GM21447 (cell line): ENCODE data around the gene KRT72.

ENCODE experiments used
- ATAC-seq: cut with Tn5 transposase; IDR thresholded peaks from one replicate; pipeline ENCODE4 v1.9.1; 2021; ENCODE audit not compliant: unreplicated experiment

Gene KRT72

GRCh38 chr12:52581481-52581880 lies 19.8 kb downstream of the KRT72 start:
- ATAC-seq: no peak

DNA sequence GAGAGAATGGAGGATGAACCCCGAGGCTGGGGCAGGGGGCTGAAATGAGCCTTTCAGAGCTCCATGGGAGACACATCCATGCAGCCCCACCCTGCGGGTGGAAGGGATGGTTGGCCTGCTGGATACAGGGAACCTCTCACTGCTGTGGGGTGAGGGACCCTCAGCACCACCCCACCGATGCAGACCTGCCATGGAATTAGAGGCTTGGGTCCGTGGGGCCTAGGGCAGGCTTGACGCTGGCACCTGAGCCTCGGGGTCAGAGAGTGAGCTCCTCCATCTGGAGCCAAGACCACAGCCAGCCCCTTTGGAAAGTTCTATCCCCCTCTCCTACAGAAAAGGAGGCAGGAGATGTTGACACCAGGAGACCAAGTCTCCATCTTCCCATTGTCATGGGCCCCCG lies 20.2 kb downstream of the KRT72 start:
- ATAC-seq: no peak

- ATAC-seq: no peak
Measured at GRCh38 chr12:52580496-52580895, 20.8 kb downstream of the KRT72 start.

GRCh38 chr12:52579468-52580465 lies 21.5 kb downstream of the KRT72 start:
- ATAC-seq: no peak

DNA sequence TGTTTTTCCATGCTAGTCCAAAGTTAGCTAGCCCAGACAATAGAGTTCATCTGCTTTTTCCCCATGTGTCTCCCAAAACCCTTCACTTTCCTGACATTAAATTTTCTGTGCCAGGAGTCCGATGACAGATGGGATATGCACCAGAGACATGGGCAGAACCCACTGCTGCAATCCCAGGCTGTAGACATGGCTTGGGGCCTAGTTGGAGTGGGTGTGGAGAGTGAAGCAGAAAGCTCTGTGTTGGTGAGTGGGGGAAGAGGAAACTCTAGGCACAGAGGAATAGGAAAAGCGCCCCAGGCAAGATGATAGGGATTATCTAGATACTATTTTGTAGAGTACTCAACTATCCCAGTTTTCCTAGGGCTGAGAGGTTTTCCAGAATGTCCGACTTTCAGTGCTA lies 22.8 kb downstream of the KRT72 start:
- no peak for ATAC-seq

DNA sequence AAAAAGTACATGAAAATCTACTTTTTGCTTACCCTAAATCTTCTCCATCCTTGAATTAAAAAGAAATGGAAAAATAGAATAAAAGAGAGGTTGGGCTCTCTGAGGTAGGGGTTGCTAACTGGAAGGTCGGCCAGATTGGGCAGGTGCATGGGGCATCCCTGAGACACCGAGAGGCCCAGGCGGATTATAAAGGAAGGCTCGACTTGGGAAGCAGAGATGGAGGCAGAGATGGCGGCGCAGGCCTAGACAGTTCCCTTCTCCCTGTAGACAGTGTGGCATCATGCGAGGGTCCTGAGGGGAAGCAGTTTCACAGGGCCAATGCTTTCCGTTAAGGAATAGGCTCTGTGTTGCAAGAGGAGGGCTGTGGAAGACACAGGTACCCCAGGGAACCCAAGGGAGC lies 23.9 kb downstream of the KRT72 start:
- ATAC-seq: no peak

GRCh38 chr12:52575948-52576347 lies 25.3 kb downstream of the KRT72 start:
- ATAC-seq: no peak

GRCh38 chr12:52575256-52575655 lies 26.0 kb downstream of the KRT72 start:
- ATAC-seq: no peak

GRCh38 chr12:52573743-52574142 lies 27.5 kb downstream of the KRT72 start, which contains the start of gene KRT74:
KRT74 (minus strand) TSS chr12:52573843; CDS start chr12:52573777, 66 bp downstream.
- ATAC-seq: no peak

DNA sequence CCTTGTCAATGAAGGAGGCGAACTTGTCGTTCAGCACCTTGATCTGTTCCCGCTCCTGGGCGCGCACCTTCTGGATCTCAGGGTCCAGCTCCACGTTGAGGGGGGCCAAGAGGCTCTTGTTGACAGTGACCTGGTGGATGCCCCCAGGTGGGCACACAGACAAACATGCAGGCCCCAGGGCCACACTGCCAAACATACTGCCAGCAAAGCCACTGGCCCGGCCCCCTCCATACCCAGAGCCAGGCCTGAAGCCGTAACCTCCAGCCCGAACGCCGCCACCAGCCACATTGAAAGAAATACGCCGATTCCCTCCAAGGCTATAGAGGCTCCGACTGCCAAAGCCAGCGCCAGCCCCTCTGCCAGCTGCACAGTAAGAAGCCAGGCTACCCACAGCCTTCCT lies 28.0 kb downstream of the KRT72 start:
- no peak for ATAC-seq

- ATAC-seq: no peak
Measured at GRCh38 chr12:52570511-52570910, 30.8 kb downstream of the KRT72 start.

GRCh38 chr12:52568111-52568510 lies 33.2 kb downstream of the KRT72 start:
- ATAC-seq: no peak

- no peak for ATAC-seq
Measured at GRCh38 chr12:52566847-52567291, 34.4 kb downstream of the KRT72 start.

DNA sequence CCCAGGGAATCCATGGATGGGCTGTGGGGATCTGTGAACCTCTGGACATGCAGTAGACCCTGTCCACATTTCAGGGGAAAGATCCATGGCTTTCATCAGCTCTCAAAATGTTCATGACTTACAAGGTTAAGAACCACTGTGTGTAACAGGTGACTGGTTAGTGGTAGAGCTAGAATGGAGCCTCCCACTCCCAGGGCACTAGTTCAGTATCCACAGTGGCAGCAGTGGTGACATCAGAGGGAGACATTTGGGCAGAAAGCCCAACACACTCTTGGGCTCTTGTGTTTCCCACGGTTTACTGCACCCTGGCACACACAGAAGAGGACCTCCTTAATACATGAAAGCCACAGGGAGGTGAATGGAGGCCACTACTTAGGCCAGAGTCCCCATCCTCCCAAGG lies 36.7 kb downstream of the KRT72 start:
- no peak for ATAC-seq

DNA sequence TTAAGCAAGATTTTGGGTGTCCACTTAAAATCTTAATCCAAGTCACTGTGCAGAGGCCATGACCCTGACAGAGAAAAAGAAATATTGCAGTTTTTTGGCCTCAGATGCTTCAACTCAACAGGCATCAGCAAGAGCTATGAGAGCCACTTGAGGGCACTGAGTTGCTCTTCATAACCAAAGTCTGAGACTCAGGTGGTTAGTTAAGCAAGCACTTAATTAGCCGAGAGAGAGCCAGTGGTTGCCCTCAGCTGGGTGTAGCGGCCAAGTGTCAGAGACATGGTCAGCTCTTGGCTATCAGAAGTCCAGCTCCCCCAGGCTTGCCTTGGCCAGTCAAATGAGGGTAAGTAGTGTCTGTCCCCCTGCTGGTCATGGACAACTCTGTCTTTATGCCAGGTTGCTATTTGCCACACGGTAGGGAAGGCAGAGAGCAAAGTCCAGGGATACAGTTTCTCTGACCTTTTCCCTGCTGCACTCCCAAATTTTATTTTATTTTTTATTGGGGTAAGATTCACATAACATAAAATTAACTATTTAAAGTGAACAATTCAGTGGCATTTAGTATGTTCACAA lies 39.3 kb downstream of the KRT72 start:
- no peak for ATAC-seq

GRCh38 chr12:52559979-52560378 lies 41.3 kb downstream of the KRT72 start:
- ATAC-seq: no peak

DNA sequence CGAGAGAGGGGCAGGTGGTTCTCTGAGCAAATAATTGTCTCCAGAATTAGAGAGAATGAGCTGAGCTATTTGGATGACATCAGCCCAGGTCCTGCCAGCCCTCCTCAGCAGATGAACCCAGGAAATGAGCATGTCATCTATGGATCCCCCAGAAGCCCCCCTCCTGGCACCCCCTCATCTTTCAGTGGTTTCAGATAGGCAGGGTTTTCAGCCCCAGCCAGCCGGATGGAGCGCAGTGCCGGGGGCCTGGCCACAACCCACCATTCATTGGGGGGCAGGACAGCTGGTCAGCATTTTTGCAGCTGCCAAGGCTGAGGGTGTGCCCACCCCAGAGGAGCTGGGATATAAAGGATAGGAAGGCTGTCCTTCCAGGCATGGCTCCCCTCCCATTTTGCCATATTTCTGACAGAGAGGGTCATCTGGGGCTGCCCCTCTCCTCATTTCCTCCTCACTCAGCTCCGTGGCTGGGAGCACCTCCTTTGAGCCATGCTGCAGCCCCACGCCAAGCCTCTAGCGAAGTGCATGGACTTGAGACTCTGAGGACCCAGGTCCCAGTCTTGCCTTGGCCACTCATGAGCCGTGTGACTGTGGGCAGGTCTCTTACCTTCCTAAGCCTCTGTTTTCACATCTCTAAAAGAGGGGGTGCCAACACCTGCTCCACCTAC lies 42.4 kb downstream of the KRT72 start:
- ATAC-seq: no peak

- ATAC-seq: no peak
Measured at GRCh38 chr12:52557476-52557875, 43.8 kb downstream of the KRT72 start.

GRCh38 chr12:52555577-52555976 lies 45.7 kb downstream of the KRT72 start:
- no peak for ATAC-seq

GRCh38 chr12:52552681-52553195 lies 48.5 kb downstream of the KRT72 start, which contains the start of gene KRT71:
KRT71 (minus strand) TSS chr12:52553145; CDS start chr12:52553077, 68 bp downstream.
- no peak for ATAC-seq

- no peak for ATAC-seq
Measured at GRCh38 chr12:52552055-52552454, 49.2 kb downstream of the KRT72 start.
